ENCODE data around the gene FOXO1. TPM values are rescaled to one million over a fixed set of nuclear protein-coding genes. Genes with fewer than 3 reads are reported as not detected.

Gene FOXO1
- total RNA-seq, 1 experiment from 2014 or later: 10.5 TPM

DNA sequence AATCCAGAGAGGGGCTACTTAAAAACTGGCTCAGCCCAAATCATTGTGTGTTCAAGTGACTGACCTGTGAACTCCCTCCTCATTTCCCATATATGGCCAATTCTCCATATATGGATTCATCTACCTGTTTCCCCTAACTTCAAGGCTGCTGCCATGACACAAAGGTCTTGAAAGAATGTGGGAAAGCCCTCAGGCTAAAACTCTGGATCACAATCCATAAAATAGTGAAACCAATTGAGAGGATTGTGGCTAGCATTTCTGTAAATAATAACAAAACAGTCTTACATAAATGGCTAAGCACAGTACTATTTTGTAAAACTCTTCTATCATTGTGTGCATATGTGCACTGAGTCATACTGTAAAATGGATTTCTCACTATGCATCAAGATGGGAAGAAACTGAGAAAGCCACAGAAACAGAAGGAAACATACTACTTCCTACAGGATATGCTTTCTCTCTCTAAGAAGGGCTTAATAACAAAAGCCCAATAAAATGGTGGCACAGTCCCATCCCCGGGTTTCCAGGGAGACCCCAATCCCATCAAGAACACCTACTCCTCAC lies 80.5 kb downstream of the FOXO1 start:
- intact Hi-C loops (cut with micrococcal nuclease; ENCODE audit: unreplicated experiment): no loop called here
- CTCF ChIA-PET: no interaction called here
- no peaks in the 10 kb centered on the region for H3F3A ChIP-seq (ENCODE audit: insufficient read depth, low read depth)
- H3K4me2 ChIP-seq: no peak overlapping the region
- no peaks in the 10 kb centered on the region for H4K20me1 ChIP-seq (ENCODE audit: insufficient read depth)
- peaks cover 17% of the 10 kb centered on the region; the same call in 1 of the 2 replicates for H3K79me2 ChIP-seq (ENCODE audit: low read depth)
- DNase-seq: peak in 1 of 2 experiments; percentile 54
- H3K9me2 ChIP-seq (ENCODE audit: insufficient read depth): no peaks in the 10 kb centered on the region
- H3K4me1 ChIP-seq (replicated peaks; ENCODE audit: insufficient read depth): peaks cover 9% of the 10 kb centered on the region
- H2AFZ ChIP-seq: no peak overlapping the region
- BruUV-seq (replicated peaks): no TSS peak
- no peaks in the 10 kb centered on the region for H3K36me3 ChIP-seq (ENCODE audit: low read depth)
- H3K27me3 ChIP-seq (ENCODE audit: insufficient read depth, low read depth): no peaks in the 10 kb centered on the region
- TF ChIP-seq, protein P1, sequence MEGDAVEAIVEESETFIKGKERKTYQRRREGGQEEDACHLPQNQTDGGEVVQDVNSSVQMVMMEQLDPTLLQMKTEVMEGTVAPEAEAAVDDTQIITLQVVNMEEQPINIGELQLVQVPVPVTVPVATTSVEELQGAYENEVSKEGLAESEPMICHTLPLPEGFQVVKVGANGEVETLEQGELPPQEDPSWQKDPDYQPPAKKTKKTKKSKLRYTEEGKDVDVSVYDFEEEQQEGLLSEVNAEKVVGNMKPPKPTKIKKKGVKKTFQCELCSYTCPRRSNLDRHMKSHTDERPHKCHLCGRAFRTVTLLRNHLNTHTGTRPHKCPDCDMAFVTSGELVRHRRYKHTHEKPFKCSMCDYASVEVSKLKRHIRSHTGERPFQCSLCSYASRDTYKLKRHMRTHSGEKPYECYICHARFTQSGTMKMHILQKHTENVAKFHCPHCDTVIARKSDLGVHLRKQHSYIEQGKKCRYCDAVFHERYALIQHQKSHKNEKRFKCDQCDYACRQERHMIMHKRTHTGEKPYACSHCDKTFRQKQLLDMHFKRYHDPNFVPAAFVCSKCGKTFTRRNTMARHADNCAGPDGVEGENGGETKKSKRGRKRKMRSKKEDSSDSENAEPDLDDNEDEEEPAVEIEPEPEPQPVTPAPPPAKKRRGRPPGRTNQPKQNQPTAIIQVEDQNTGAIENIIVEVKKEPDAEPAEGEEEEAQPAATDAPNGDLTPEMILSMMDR (conservative IDR thresholded peaks at IDR 0.05): no peak
- no peak for TF ChIP-seq EZH2 (IDR thresholded peaks at IDR 0.05; ENCODE audit: low read depth)
- peaks cover 8% of the 10 kb centered on the region; the same call in 1 of the 2 replicates for H3K9me3 ChIP-seq (ENCODE audit: insufficient read depth, low read depth)
- POLR2A ChIA-PET (ENCODE audit: unreplicated experiment): no interaction called here
- no peak overlapping the region for H3K4me3 ChIP-seq
- H3K27ac ChIP-seq: no peak overlapping the region

DNA sequence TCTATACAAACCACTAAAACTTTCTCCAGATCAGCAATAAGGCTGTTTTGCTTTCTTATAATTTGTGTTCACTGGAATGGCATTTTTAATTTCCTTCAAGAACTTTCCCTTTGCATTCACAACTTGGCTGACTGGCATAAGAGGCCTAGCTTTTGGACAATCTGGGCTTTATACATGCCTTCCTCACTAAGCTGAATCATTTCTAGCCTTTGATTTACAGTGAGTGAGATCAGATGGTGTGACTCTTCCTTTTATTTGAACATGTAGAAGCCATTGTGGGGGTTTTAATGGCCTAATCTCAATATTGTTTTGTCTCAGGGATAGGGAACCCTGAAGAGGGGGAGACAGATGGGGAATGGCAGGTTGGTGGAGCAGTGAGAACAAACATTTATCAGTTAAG lies 82.7 kb downstream of the FOXO1 start:
- no peak for DNase-seq
- H3K4me2 ChIP-seq: no peak overlapping the region
- H3F3A ChIP-seq (ENCODE audit: insufficient read depth, low read depth): no peaks in the 10 kb centered on the region
- no peak overlapping the region for H3K4me3 ChIP-seq
- 0 out of 2 replicates have a peak, but pooled peaks cover 3% of the 10 kb centered on the region for H4K20me1 ChIP-seq (ENCODE audit: insufficient read depth)
- peaks cover 9% of the 10 kb centered on the region for H3K4me1 ChIP-seq (replicated peaks; ENCODE audit: insufficient read depth)
- H3K27ac ChIP-seq: no peak overlapping the region
- H2AFZ ChIP-seq: no peak overlapping the region
- no peaks in the 10 kb centered on the region for H3K36me3 ChIP-seq (ENCODE audit: low read depth)
- H3K9me3 ChIP-seq (ENCODE audit: insufficient read depth, low read depth): peaks cover 8% of the 10 kb centered on the region; the same call in 1 of the 2 replicates
- TF ChIP-seq EZH2 (IDR thresholded peaks at IDR 0.05; ENCODE audit: low read depth): no peak
- TF ChIP-seq, protein P1 (conservative IDR thresholded peaks at IDR 0.05): no peak
- ChIA-PET POLR2A (ENCODE audit: unreplicated experiment) (no interaction called here), CTCF (no interaction called here)
- no peaks in the 10 kb centered on the region for H3K27me3 ChIP-seq (ENCODE audit: insufficient read depth, low read depth)
- peaks cover 21% of the 10 kb centered on the region for H3K79me2 ChIP-seq (ENCODE audit: low read depth)
- no peaks in the 10 kb centered on the region for H3K9me2 ChIP-seq (ENCODE audit: insufficient read depth)
- intact Hi-C loops (cut with micrococcal nuclease; ENCODE audit: unreplicated experiment): no loop called here
- BruUV-seq (replicated peaks): no TSS peak

DNA sequence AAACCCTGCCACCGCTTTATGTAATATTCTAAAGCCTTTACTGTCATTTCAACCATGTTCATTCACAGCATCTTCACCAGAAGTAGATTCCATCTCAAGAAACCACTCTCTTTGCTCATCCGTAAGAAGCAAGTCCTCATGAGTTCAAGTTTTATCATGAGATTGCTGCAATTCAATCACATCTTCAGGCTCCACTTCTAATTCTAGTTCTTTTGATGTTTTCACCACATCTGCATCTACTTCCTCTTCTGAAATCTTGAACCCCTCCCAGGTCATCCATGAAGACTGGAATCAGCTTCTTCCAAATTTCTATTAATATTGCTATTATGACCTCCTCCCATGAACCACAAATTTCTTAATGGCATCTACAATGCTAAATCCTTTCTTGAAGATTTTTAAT lies 83.9 kb downstream of the FOXO1 start:
- Histone ChIP-seq H3K36me3 (ENCODE audit: low read depth) (no peaks in the 10 kb centered on the region), H2AFZ (no peak overlapping the region), H3K4me3 (no peak overlapping the region), H3K27me3 (ENCODE audit: insufficient read depth, low read depth) (no peaks in the 10 kb centered on the region), H3K4me2 (no peak overlapping the region), H4K20me1 (ENCODE audit: insufficient read depth) (0 out of 2 replicates have a peak, but pooled peaks cover 3% of the 10 kb centered on the region), H3K79me2 (ENCODE audit: low read depth) (peaks cover 15% of the 10 kb centered on the region), H3K9me2 (ENCODE audit: insufficient read depth) (no peaks in the 10 kb centered on the region), H3K4me1 (replicated peaks; ENCODE audit: insufficient read depth) (peaks cover 9% of the 10 kb centered on the region), H3K27ac (no peak overlapping the region), H3F3A (ENCODE audit: insufficient read depth, low read depth) (no peaks in the 10 kb centered on the region), H3K9me3 (ENCODE audit: insufficient read depth, low read depth) (peaks cover 8% of the 10 kb centered on the region; the same call in 1 of the 2 replicates)
- TF ChIP-seq EZH2 (IDR thresholded peaks at IDR 0.05; ENCODE audit: low read depth): no peak
- TF ChIP-seq, protein P1 (conservative IDR thresholded peaks at IDR 0.05): no peak
- intact Hi-C loops (cut with micrococcal nuclease; ENCODE audit: unreplicated experiment): no loop called here
- ChIA-PET CTCF (no interaction called here), POLR2A (ENCODE audit: unreplicated experiment) (no interaction called here)
- no peak for DNase-seq
- no TSS peak for BruUV-seq (replicated peaks)
